Measurements from ENCODE around the gene LMTK3. TPM values are rescaled to one million over a fixed set of nuclear protein-coding genes. Genes with fewer than 3 reads are reported as not detected.

The LMTK3 gene
- total RNA-seq, 2 experiments from 2014 or later: 3.7 to 5.1 TPM

DNA sequence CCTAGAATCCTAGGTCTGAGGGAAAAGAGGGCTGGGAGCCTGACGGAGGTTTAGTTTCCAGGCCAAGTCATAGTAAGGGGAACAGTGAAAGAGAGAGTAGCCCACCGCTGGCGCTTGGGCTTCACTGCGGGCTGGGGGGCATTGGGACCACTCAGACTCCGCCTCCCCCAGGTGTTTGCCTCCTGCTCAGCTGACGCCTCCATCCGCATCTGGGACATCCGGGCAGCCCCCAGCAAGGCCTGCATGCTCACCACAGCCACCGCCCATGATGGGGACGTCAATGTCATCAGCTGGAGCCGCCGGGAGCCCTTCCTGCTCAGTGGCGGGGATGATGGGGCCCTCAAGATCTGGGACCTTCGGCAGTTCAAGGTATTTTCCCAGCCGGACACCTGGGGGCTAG, 60.8 kb downstream of the LMTK3 start:
- no peaks in the 10 kb centered on the region for H3K9me3 Mint-ChIP-seq
- H3K4me3 Mint-ChIP-seq: no peak overlapping the region
- POLR2A ChIA-PET: no interaction called here
- H3K27me3 Mint-ChIP-seq: no peaks in the 10 kb centered on the region
- H3K27ac Mint-ChIP-seq: no peak overlapping the region
- DNase-seq: no peak
- H3K4me1 Mint-ChIP-seq: peaks cover 17% of the 10 kb centered on the region
- CTCF ChIA-PET: interaction anchor here (0.6 kb wide), 1 partner anchor 48 kb away, joined by 4 read pairs; no protein-coding TSS in a partner anchor
- peaks cover 34% of the 10 kb centered on the region for H3K36me3 Mint-ChIP-seq (ENCODE audit: low read depth)

DNA sequence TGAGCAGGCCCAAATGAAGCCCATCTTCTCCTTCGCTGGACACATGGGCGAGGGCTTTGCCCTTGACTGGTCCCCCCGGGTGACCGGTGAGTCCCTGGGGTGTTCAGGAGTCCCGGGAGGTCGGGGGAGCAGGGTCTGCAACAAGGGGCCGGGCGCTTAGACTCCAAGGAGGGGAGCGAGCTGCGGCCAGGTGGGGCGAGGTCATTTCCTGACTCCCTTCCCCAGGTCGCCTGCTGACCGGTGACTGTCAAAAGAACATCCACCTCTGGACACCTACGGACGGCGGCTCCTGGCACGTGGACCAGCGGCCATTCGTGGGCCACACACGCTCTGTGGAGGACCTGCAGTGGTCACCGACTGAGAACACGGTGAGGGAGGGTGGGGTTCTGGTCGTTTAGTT, 61.2 kb downstream of the LMTK3 start:
- CTCF ChIA-PET: no interaction called here
- no peak for DNase-seq
- peaks cover 34% of the 10 kb centered on the region for H3K36me3 Mint-ChIP-seq (ENCODE audit: low read depth)
- peaks cover 19% of the 10 kb centered on the region for H3K4me1 Mint-ChIP-seq
- no peaks in the 10 kb centered on the region for H3K9me3 Mint-ChIP-seq
- POLR2A ChIA-PET: no interaction called here
- no peak overlapping the region for H3K27ac Mint-ChIP-seq
- no peak overlapping the region for H3K4me3 Mint-ChIP-seq
- peaks cover under 1% of the 10 kb centered on the region for H3K27me3 Mint-ChIP-seq

GRCh38 chr19:48448563-48448962, 63.1 kb downstream of the LMTK3 start:
- Mint-ChIP-seq H3K4me3 (no peak overlapping the region), H3K27ac (no peak overlapping the region), H3K36me3 (ENCODE audit: low read depth) (peaks cover 36% of the 10 kb centered on the region), H3K9me3 (no peaks in the 10 kb centered on the region), H3K27me3 (peaks cover 13% of the 10 kb centered on the region), H3K4me1 (peaks cover 30% of the 10 kb centered on the region)
- DNase-seq: no peak
- CTCF ChIA-PET: no interaction called here
- POLR2A ChIA-PET: interaction anchor here (0.6 kb wide), 1 partner anchor 199 kb away, joined by 3 read pairs; no protein-coding TSS in a partner anchor

- peak overlapping the region; percentile 96 for H3K27ac Mint-ChIP-seq
- ChIA-PET POLR2A (no interaction called here), CTCF (interaction anchor here (0.7 kb wide), 1 partner anchor 132 kb away, joined by 3 read pairs; no protein-coding TSS in a partner anchor)
- peak overlapping the region; percentile 88 for H3K4me3 Mint-ChIP-seq
- H3K9me3 Mint-ChIP-seq: no peaks in the 10 kb centered on the region
- H3K27me3 Mint-ChIP-seq: peaks cover 21% of the 10 kb centered on the region
- DNase-seq: no peak
- peaks cover 32% of the 10 kb centered on the region for H3K36me3 Mint-ChIP-seq (ENCODE audit: low read depth)
- H3K4me1 Mint-ChIP-seq: peaks cover 34% of the 10 kb centered on the region
Observed at GRCh38 chr19:48446579-48446978, 65.1 kb downstream of the LMTK3 start.

DNA sequence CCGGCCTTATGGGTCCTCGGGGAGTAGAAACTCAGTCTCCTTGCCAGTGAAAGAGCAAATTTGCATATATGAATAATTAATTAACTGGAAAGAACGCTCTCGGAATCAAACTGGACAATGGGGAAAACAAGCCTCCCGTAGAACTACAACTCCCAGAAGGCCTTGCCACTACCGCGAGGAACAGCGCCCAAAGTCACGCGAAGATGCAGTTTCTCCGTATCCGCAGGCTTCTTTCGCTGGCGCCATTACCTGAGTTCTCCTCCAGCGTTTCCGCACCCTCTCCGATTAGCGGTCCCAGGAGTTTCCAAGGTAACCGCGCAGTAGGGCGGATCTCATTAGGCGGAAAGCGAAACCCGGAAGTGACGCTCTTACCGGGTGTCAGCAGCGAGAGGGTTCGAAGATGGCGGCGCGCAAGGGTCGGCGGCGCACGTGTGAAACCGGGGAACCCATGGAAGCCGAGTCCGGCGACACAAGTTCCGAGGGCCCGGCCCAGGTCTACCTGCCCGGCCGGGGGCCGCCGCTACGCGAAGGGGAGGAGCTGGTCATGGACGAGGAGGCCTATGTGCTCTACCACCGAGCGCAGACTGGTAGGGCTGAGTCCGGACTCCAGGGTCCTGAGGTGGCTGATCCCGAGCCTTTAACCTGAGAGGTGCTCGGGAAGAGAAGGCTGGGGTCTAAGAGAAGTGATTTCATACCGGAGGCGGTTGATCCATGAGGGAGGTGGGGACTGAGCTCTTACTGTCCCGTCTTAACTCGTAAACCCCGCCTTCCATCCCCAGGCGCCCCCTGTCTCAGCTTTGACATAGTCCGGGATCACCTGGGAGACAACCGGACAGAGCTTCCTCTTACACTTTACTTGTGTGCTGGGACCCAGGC, 65.8 kb downstream of the LMTK3 start, which contains the start of gene GRWD1:
Gene GRWD1, plus strand, starts transcription at position 378 of the 876 bp plus-strand sequence. Its CDS starts 23 bp downstream, at position 401.
- ChIA-PET POLR2A (no interaction called here), CTCF (interaction anchor here (0.7 to 1.0 kb wide), 3 partner anchors 49 to 163 kb away, joined by 3 read pairs; no protein-coding TSS in a partner anchor)
- Mint-ChIP-seq H3K36me3 (ENCODE audit: low read depth) (peaks cover 30% of the 10 kb centered on the region), H3K4me3 (peak within 1 kb of the TSS; percentile 88), H3K27ac (peak within 1 kb of the TSS; percentile 96), H3K4me1 (peaks cover 34% of the 10 kb centered on the region), H3K9me3 (no peaks in the 10 kb centered on the region), H3K27me3 (peaks cover 24% of the 10 kb centered on the region)
- DNase-seq: peak; percentile 98

- POLR2A ChIA-PET: no interaction called here
- Mint-ChIP-seq H3K4me1 (peaks cover 34% of the 10 kb centered on the region), H3K27ac (peak overlapping the region; percentile 96), H3K27me3 (peaks cover 27% of the 10 kb centered on the region), H3K36me3 (ENCODE audit: low read depth) (peaks cover 30% of the 10 kb centered on the region), H3K4me3 (peak overlapping the region; percentile 88), H3K9me3 (no peaks in the 10 kb centered on the region)
- DNase-seq: peak; percentile 17
- CTCF ChIA-PET: interaction anchor here (1.0 kb wide), 1 partner anchor 164 kb away, joined by 3 read pairs; no protein-coding TSS in a partner anchor
Observed at GRCh38 chr19:48445256-48445605, 66.4 kb downstream of the LMTK3 start.

DNA sequence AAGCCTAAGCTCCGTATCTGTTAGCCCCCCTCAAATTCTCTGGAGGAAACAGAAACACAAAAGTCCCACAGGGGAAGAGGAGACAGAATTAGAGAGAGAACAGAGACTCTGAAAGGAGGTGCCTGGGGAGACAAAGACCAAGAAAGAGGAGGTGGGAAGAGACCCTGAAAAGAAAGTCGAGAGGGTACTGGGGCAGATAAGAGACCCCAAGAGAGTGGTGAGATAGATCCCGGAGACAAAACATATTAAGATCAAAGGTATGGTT, 66.8 kb downstream of the LMTK3 start:
- Mint-ChIP-seq H3K36me3 (ENCODE audit: low read depth) (peaks cover 30% of the 10 kb centered on the region), H3K4me1 (peaks cover 34% of the 10 kb centered on the region), H3K4me3 (peak overlapping the region; percentile 88), H3K27ac (peak overlapping the region; percentile 96), H3K9me3 (no peaks in the 10 kb centered on the region), H3K27me3 (peaks cover 27% of the 10 kb centered on the region)
- CTCF ChIA-PET: interaction anchor here (0.5 to 1.0 kb wide), 2 partner anchors 164 to 346 kb away, joined by 3 read pairs; no protein-coding TSS in a partner anchor
- POLR2A ChIA-PET: no interaction called here
- DNase-seq: no peak

- ChIA-PET CTCF (interaction anchor here (0.5 to 1.0 kb wide), 2 partner anchors 165 to 346 kb away, joined by 3 read pairs; no protein-coding TSS in a partner anchor), POLR2A (no interaction called here)
- H3K4me3 Mint-ChIP-seq: peak overlapping the region; percentile 88
- peaks cover 29% of the 10 kb centered on the region for H3K36me3 Mint-ChIP-seq (ENCODE audit: low read depth)
- peaks cover 27% of the 10 kb centered on the region for H3K27me3 Mint-ChIP-seq
- DNase-seq: no peak
- no peaks in the 10 kb centered on the region for H3K9me3 Mint-ChIP-seq
- peaks cover 34% of the 10 kb centered on the region for H3K4me1 Mint-ChIP-seq
- H3K27ac Mint-ChIP-seq: peak overlapping the region; percentile 96
Observed at GRCh38 chr19:48444129-48444935, 67.3 kb downstream of the LMTK3 start.

GRCh38 chr19:48443731-48444128, 67.9 kb downstream of the LMTK3 start:
- Mint-ChIP-seq H3K27me3 (peaks cover 27% of the 10 kb centered on the region), H3K9me3 (no peaks in the 10 kb centered on the region), H3K27ac (no peak overlapping the region), H3K4me3 (no peak overlapping the region), H3K4me1 (peaks cover 34% of the 10 kb centered on the region), H3K36me3 (ENCODE audit: low read depth) (peaks cover 26% of the 10 kb centered on the region)
- ChIA-PET POLR2A (no interaction called here), CTCF (no interaction called here)
- no peak for DNase-seq

DNA sequence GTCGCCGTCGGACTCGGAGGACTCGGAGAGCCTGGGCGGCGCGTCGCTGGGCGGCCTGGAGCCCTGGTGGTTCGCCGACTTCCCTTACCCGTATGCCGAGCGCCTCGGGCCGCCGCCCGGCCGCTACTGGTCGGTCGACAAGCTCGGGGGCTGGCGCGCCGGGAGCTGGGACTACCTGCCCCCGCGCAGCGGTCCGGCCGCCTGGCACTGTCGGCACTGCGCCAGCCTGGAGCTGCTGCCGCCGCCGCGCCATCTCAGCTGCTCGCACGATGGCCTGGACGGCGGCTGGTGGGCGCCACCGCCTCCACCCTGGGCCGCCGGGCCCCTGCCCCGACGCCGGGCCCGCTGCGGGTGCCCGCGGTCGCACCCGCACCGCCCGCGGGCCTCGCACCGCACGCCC, 68.4 kb downstream of the LMTK3 start:
- H3K4me1 Mint-ChIP-seq: peaks cover 30% of the 10 kb centered on the region
- CTCF ChIA-PET: no interaction called here
- POLR2A ChIA-PET: no interaction called here
- no peak overlapping the region for H3K4me3 Mint-ChIP-seq
- H3K9me3 Mint-ChIP-seq: no peaks in the 10 kb centered on the region
- peaks cover 27% of the 10 kb centered on the region for H3K27me3 Mint-ChIP-seq
- no peak overlapping the region for H3K27ac Mint-ChIP-seq
- H3K36me3 Mint-ChIP-seq (ENCODE audit: low read depth): peaks cover 21% of the 10 kb centered on the region
- no peak for DNase-seq

GRCh38 chr19:48442116-48443035, 69.3 kb downstream of the LMTK3 start:
- H3K36me3 Mint-ChIP-seq (ENCODE audit: low read depth): peaks cover 13% of the 10 kb centered on the region
- no peaks in the 10 kb centered on the region for H3K9me3 Mint-ChIP-seq
- DNase-seq: no peak
- H3K27me3 Mint-ChIP-seq: peaks cover 27% of the 10 kb centered on the region
- H3K27ac Mint-ChIP-seq: peak overlapping the region; percentile 72
- ChIA-PET CTCF (no interaction called here), POLR2A (no interaction called here)
- H3K4me1 Mint-ChIP-seq: peaks cover 25% of the 10 kb centered on the region
- no peak overlapping the region for H3K4me3 Mint-ChIP-seq

- no peaks in the 10 kb centered on the region for H3K9me3 Mint-ChIP-seq
- ChIA-PET POLR2A (no interaction called here), CTCF (interaction anchor here (1.6 kb wide), 2 partner anchors 13 to 143 kb away, joined by 3 to 4 read pairs; no protein-coding TSS in a partner anchor)
- no peak overlapping the region for H3K4me3 Mint-ChIP-seq
- DNase-seq: no peak
- H3K27me3 Mint-ChIP-seq: peaks cover 27% of the 10 kb centered on the region
- H3K36me3 Mint-ChIP-seq (ENCODE audit: low read depth): peaks cover 10% of the 10 kb centered on the region
- no peak overlapping the region for H3K27ac Mint-ChIP-seq
- peaks cover 22% of the 10 kb centered on the region for H3K4me1 Mint-ChIP-seq
Observed at GRCh38 chr19:48441360-48442050, 70.1 kb downstream of the LMTK3 start.

All from activated CD4-positive, alpha-beta T cell treated with anti-CD3 and anti-CD28 coated beads, Interleukin-2, amount 10 ng/mL, durations not matched to agents 7 days and 5 days (primary cell).